ENCODE results near the gene SLC26A8.
"Not testable (repeated sequence)": the region's sequence is repeated elsewhere in the genome, so short reads cannot be mapped to it uniquely, and the experiment has no call there.

Gene SLC26A8

DNA sequence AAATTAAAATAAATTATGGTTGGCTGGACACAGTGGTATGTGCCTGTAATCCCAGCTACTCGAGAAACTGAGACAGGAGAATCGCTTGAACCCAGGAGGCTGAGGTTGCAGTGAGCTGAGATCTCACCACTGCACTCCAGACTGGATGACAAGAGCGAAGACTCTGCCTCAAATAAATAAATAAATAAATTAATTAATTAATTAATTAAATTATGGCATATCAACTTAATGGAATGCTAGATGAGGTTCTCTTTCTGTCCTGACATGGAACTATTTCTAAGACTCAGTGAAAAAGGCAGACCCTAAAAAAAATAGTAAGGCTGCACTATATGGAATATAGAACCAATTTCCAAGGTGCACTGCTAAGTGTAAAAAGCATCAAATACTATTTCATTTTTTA lies 108.4 kb downstream of the SLC26A8 start:
- Histone ChIP-seq H3K4me2 (ENCODE audit: low read length) (no peak overlapping the region), H3K9me3 (ENCODE audit: control insufficient read depth, low read length) (no peaks in the 10 kb centered on the region), H3K9ac (no peak overlapping the region), H3K27ac (no peak overlapping the region), H3K36me3 (ENCODE audit: control insufficient read depth, insufficient read depth, low read length) (no peaks in the 10 kb centered on the region), H3K27me3 (ENCODE audit: control insufficient read depth, insufficient read depth, low read length) (no peaks in the 10 kb centered on the region), H3K4me1 (no peaks in the 10 kb centered on the region), H2AFZ (no peak overlapping the region), H3K79me2 (peaks cover 10% of the 10 kb centered on the region), H3K4me3 (ENCODE audit: low read depth, low read length) (no peak overlapping the region)
- TF ChIP-seq, protein P1, sequence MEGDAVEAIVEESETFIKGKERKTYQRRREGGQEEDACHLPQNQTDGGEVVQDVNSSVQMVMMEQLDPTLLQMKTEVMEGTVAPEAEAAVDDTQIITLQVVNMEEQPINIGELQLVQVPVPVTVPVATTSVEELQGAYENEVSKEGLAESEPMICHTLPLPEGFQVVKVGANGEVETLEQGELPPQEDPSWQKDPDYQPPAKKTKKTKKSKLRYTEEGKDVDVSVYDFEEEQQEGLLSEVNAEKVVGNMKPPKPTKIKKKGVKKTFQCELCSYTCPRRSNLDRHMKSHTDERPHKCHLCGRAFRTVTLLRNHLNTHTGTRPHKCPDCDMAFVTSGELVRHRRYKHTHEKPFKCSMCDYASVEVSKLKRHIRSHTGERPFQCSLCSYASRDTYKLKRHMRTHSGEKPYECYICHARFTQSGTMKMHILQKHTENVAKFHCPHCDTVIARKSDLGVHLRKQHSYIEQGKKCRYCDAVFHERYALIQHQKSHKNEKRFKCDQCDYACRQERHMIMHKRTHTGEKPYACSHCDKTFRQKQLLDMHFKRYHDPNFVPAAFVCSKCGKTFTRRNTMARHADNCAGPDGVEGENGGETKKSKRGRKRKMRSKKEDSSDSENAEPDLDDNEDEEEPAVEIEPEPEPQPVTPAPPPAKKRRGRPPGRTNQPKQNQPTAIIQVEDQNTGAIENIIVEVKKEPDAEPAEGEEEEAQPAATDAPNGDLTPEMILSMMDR (IDR thresholded peaks at IDR 0.05) = no peak

DNA sequence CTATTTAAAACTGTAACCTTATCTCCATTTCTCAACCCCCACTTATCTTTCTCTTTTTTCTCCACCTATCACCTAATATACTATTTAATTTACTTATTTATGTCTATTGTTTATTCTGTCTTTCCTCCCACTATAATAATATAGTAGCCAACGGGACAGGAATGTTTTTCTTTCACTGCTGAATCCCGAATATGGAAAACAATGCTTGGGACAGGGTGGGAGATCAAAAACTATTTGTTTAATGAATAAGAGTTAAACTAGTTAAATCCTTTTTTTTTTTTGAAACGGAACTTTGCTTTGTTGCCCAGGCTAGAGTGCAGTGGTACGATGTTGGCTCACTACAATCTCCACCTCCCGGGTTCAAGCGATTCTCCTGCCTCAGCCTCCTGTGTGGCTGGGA lies 109.9 kb downstream of the SLC26A8 start:
- Histone ChIP-seq H3K9ac (no peak overlapping the region), H3K27ac (no peak overlapping the region), H3K79me2 (peaks cover 22% of the 10 kb centered on the region), H2AFZ (no peak overlapping the region), H3K4me1 (no peaks in the 10 kb centered on the region), H3K9me3 (ENCODE audit: control insufficient read depth, low read length) (no peaks in the 10 kb centered on the region), H3K4me2 (ENCODE audit: low read length) (no peak overlapping the region), H3K4me3 (ENCODE audit: low read depth, low read length) (no peak overlapping the region), H3K27me3 (ENCODE audit: control insufficient read depth, insufficient read depth, low read length) (no peaks in the 10 kb centered on the region), H3K36me3 (ENCODE audit: control insufficient read depth, insufficient read depth, low read length) (no peaks in the 10 kb centered on the region)
- TF ChIP-seq, protein P1 (IDR thresholded peaks at IDR 0.05) = no peak

DNA sequence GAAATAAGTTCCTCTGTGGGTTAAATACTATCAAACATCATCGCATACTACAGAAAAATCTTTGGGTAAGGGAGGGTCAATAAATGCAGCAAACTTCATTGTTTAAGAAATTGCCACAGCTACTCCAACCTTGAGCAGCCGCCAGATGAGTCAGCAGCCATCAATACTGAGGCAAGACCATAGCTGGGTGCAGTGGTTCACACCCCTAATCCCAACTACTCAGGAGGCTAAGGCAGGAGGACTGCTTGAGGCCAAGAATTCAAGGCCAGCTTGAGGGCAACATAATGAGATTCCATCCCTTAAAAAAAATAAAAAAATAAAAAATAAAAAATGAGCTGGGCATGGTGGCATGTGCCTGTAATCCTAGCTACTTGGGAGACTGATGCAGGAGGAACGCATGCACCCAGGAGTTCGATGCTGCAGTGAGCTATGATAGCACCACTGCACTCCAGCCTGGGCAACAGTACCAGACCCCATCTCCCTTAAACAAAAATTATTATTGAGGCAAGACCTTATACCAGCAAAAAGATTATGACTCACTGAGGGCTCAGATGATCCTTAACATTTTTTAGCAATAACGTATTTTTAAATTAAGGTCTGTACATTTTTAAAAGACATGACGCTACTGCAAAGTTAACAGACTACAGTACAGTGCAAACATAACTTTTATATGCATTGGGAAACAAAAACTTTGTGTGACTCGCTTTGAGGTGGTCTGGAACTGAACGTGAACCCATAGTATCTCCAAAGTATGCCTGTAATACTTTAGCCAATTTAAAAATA lies 112.4 kb downstream of the SLC26A8 start:
- no peak overlapping the region for H3K9ac ChIP-seq
- no peak overlapping the region for H3K4me3 ChIP-seq (ENCODE audit: low read depth, low read length)
- no peak overlapping the region for H2AFZ ChIP-seq
- H3K4me1 ChIP-seq = no peaks in the 10 kb centered on the region
- H3K27me3 ChIP-seq (ENCODE audit: control insufficient read depth, insufficient read depth, low read length) = no peaks in the 10 kb centered on the region
- TF ChIP-seq, protein P1 (IDR thresholded peaks at IDR 0.05) = no peak
- no peaks in the 10 kb centered on the region for H3K36me3 ChIP-seq (ENCODE audit: control insufficient read depth, insufficient read depth, low read length)
- no peak overlapping the region for H3K4me2 ChIP-seq (ENCODE audit: low read length)
- peaks cover 39% of the 10 kb centered on the region for H3K79me2 ChIP-seq
- H3K9me3 ChIP-seq (ENCODE audit: control insufficient read depth, low read length) = no peaks in the 10 kb centered on the region
- H3K27ac ChIP-seq = no peak overlapping the region

DNA sequence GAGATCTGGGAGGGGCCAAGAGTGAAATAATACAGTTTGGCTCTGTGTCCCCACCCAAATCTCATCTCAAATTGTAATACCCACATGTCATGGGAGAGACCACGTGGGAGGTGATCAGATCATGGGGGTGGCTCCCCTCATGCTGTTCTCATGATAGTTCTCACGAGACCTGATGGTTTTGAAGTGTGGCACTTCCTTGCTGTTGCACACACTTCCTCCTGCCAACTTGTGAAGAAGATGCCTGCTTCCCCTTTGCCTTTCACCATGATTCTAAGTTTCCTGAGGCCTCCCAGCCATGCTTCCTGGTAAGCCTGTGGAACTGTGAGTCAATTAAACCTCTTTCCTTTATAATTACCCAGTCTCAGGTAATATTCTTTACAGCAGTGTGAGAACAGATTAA lies 114.9 kb downstream of the SLC26A8 start:
- H3K4me2 ChIP-seq (ENCODE audit: low read length); H3K27me3 ChIP-seq (ENCODE audit: control insufficient read depth, insufficient read depth, low read length); H3K4me1 ChIP-seq; H2AFZ ChIP-seq; H3K27ac ChIP-seq; H3K9ac ChIP-seq; H3K9me3 ChIP-seq (ENCODE audit: control insufficient read depth, low read length); H3K4me3 ChIP-seq (ENCODE audit: low read depth, low read length); H3K36me3 ChIP-seq (ENCODE audit: control insufficient read depth, insufficient read depth, low read length): not testable (repeated sequence)
- peaks cover 37% of the 10 kb centered on the region for H3K79me2 ChIP-seq

DNA sequence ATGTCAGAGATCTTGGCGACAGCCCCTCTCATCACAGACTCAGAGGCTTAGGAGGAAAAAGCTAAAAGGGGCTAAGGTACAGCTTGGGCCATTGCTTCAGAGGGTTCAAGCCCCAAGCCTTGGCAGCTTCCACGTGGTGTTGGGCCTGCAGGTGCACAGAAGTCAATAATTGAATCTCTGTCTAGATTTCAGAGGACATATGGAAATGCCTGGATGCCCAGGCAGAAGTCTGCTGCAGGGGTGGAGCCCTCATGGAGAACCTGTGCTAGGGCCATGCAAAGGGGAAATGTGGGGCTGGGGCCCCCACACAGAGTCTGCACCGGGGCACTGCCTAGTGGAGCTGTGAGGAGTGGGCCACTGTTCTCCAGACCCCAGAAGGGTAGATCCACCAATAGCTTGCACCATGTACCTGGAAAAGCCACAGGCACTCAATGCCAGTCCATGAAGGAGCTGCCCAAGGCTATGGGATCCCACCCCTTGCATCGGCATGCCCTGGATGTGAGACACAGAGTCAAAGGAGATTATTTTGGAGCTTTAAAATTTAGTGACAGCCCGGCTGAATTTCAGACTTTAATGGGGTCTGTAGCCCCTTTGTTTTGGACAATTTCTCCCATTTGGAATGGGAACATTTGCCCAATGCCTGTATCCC lies 115.6 kb downstream of the SLC26A8 start:
- H3K27ac ChIP-seq; H3K27me3 ChIP-seq (ENCODE audit: control insufficient read depth, insufficient read depth, low read length); H2AFZ ChIP-seq; H3K9me3 ChIP-seq (ENCODE audit: control insufficient read depth, low read length); H3K4me3 ChIP-seq (ENCODE audit: low read depth, low read length); H3K9ac ChIP-seq; H3K36me3 ChIP-seq (ENCODE audit: control insufficient read depth, insufficient read depth, low read length); H3K4me1 ChIP-seq; H3K4me2 ChIP-seq (ENCODE audit: low read length): not testable (repeated sequence)
- H3K79me2 ChIP-seq = peaks cover 34% of the 10 kb centered on the region
